GM12878 (cell line): ENCODE data around the gene SCP2. TPM values are rescaled to one million over a fixed set of nuclear protein-coding genes. Genes with fewer than 3 reads are reported as not detected.

Source experiments
- ATAC-seq: fragments of 200-7000 bp; cut with Tn5 transposase; 3 replicates; pipeline ENCODE4 v1.9.1; 2020; ENCODE audit warnings: mild to moderate bottlenecking, moderate library complexity
- BruUV-seq: library from RNA; stranded (reverse); fragments of 400-500 nt; replicated peaks from 2 replicates; lab custom pipeline; 2021; lab: Mats Ljungman, UMichigan
- CTCF ChIA-PET: fragments of 300-600 bp; sonication (Branson Sonifier 250); formaldehyde crosslinking; extraction: SDS; loops from one replicate; lab custom pipeline; 2021; ENCODE audit warnings: inconsistent platforms; lab: Yijun Ruan, JAX
- POLR2A ChIA-PET: fragments of 350-600 bp; formaldehyde crosslinking; extraction: SDS; loops from one replicate; lab custom pipeline; 2021; ENCODE audit warnings: inconsistent platforms; lab: Charles Lee
- RAD21 ChIA-PET: fragments of 300-600 bp; sonication (Branson Sonifier 250); formaldehyde crosslinking; loops from one replicate; lab custom pipeline; 2023; ENCODE audit warnings: antibody characterized with exemption; ENCODE audit not compliant: unreplicated experiment; lab: Charles Lee
- SMC1A ChIA-PET: fragments of 300-600 bp; sonication (Branson Sonifier 250); formaldehyde crosslinking; loops from one replicate; lab custom pipeline; 2023; ENCODE audit not compliant: unreplicated experiment, uncharacterized antibody; lab: Charles Lee
- DNase-seq: peaks from one replicate; pipeline ENCODE4 v3.0.0-alpha.2; 2011; ENCODE audit warnings: low read depth, low spot score
- FAIRE-seq: peaks from 3 replicates; lab custom pipeline; 2011; peaks lifted over from hg19 to GRCh38; lab: Jason Lieb, UNC
- H2AFZ ChIP-seq: 2 replicates; pipeline ENCODE4 v1.6.0; 2011; ENCODE audit warnings: low read depth, low read length, control low read depth; ENCODE audit not compliant: control insufficient read depth
- H3K27ac ChIP-seq: 2 replicates; pipeline ENCODE4 v1.5.1; 2011; ENCODE audit warnings: control low read depth; ENCODE audit not compliant: control insufficient read depth, insufficient read depth
- H3K27me3 ChIP-seq, 2 experiments: replicated peaks in 1 of 2; 2 replicates each; pipeline versions ENCODE4 v1.6.0 to v1.6.1; 2011; ENCODE audit warnings: low read length in 1 of 2; ENCODE audit not compliant: control insufficient read depth in 2 of 2, insufficient read depth in 2 of 2
- H3K36me3 ChIP-seq, 2 experiments: 2 replicates each; pipeline ENCODE4 v1.5.1; 2011; ENCODE audit warnings: low read length in 1 of 2; ENCODE audit not compliant: control insufficient read depth in 2 of 2, insufficient read depth in 2 of 2
- H3K4me1 ChIP-seq: 2 replicates; pipeline ENCODE4 v1.6.1; 2011; ENCODE audit warnings: mild to moderate bottlenecking, low read length, moderate library complexity, mixed read lengths; ENCODE audit not compliant: control insufficient read depth, insufficient read depth
- H3K4me2 ChIP-seq: 2 replicates; pipeline ENCODE4 v1.6.0; 2011; ENCODE audit warnings: control low read depth; ENCODE audit not compliant: control insufficient read depth, insufficient read depth
- H3K4me3 ChIP-seq: fragments of 200-600 bp; sonication (generic); 2 replicates; pipeline ENCODE4 v1.5.1; 2016
- H3K79me2 ChIP-seq: 2 replicates; pipeline ENCODE4 v1.6.0; 2011; ENCODE audit warnings: low read length; ENCODE audit not compliant: control insufficient read depth, insufficient read depth
- H3K9ac ChIP-seq: 2 replicates; pipeline ENCODE4 v1.8.0; 2011; ENCODE audit warnings: low read length, control low read depth, mixed read lengths; ENCODE audit not compliant: control insufficient read depth, insufficient read depth
- H3K9me3 ChIP-seq: replicated peaks from 3 replicates; pipeline ENCODE4 v1.5.1; 2011; ENCODE audit warnings: mild to moderate bottlenecking, low read length; ENCODE audit not compliant: control insufficient read depth, insufficient read depth
- H4K20me1 ChIP-seq: 2 replicates; pipeline ENCODE4 v1.6.0; 2011; ENCODE audit not compliant: control insufficient read depth, insufficient read depth
- CBX5 ChIP-seq: sonication (generic); IDR thresholded peaks from 2 replicates; pipeline ENCODE4 v1.6.1; 2016; ENCODE audit warnings: low read depth, moderate library complexity, mild to moderate bottlenecking, inconsistent platforms
- CHD4 ChIP-seq: fragments of 200-600 bp; sonication (generic); IDR thresholded peaks from 2 replicates; pipeline ENCODE4 v1.6.1; 2016; ENCODE audit warnings: mild to moderate bottlenecking
- EGR1 ChIP-seq, 2 experiments: IDR thresholded peaks; 1 replicate in 1 of 2; 2 replicates in 1 of 2; pipeline ENCODE4 v1.6.1; 2011 to 2012; ENCODE audit warnings: low read depth in 2 of 2, low read length in 2 of 2, borderline replicate concordance in 1 of 2, mild to moderate bottlenecking in 1 of 2, moderate library complexity in 1 of 2
- ESRRA ChIP-seq: IDR thresholded peaks from 2 replicates; pipeline ENCODE4 v1.6.1; 2012; ENCODE audit warnings: mild to moderate bottlenecking, low read length, improper control_type of control experiment
- HDGF ChIP-seq: fragments of 450-650 bp; IDR thresholded peaks from 2 replicates; pipeline ENCODE4 v1.6.1; 2016; ENCODE audit warnings: antibody characterized with exemption
- MEF2A ChIP-seq: IDR thresholded peaks from 2 replicates; pipeline ENCODE4 v1.6.1; 2011; ENCODE audit warnings: low read depth, mild to moderate bottlenecking, low read length, moderate library complexity; ENCODE audit not compliant: insufficient read depth
- PML ChIP-seq: IDR thresholded peaks from 2 replicates; pipeline ENCODE4 v1.6.1; 2012; ENCODE audit warnings: low read length, inconsistent platforms
- POU2F2 ChIP-seq: IDR thresholded peaks from 3 replicates; pipeline ENCODE4 v1.6.1; 2011; ENCODE audit warnings: low read depth, mild to moderate bottlenecking, low read length, borderline replicate concordance
- SRF ChIP-seq, 2 experiments: IDR thresholded peaks; 2 replicates each; pipeline ENCODE4 v1.6.1; 2011; ENCODE audit warnings: low read depth in 2 of 2, low read length in 2 of 2, mild to moderate bottlenecking in 1 of 2, moderate library complexity in 1 of 2
- SUPT20H ChIP-seq: IDR thresholded peaks from 2 replicates; pipeline ENCODE4 v1.6.1; 2011; ENCODE audit warnings: low read depth, mild to moderate bottlenecking, low read length, moderate library complexity, borderline replicate concordance; ENCODE audit not compliant: control insufficient read depth
- TCF12 ChIP-seq: IDR thresholded peaks from 2 replicates; pipeline ENCODE4 v1.6.1; 2011; ENCODE audit warnings: low read depth, mild to moderate bottlenecking, low read length
- ZNF207 ChIP-seq: fragments of 450-650 bp; IDR thresholded peaks from 2 replicates; pipeline ENCODE4 v1.6.1; 2014; ENCODE audit warnings: antibody characterized with exemption, mild to moderate bottlenecking, borderline replicate concordance
- ZNF384 ChIP-seq: IDR thresholded peaks from 2 replicates; pipeline ENCODE4 v1.6.1; 2012; ENCODE audit warnings: low read depth, mild to moderate bottlenecking, low read length, improper control_type of control experiment, borderline replicate concordance
- WGBS: methylation state at CpG from one replicate; pipeline ENCODE4 v1.1.6; 2016; ENCODE audit warnings: low lambda C conversion rate; ENCODE audit not compliant: insufficient replicate concordance, insufficient coverage; ENCODE audit errors: missing lambda C conversion rate; 5-methylcytosine and 5-hydroxymethylcytosine counted together
- in situ Hi-C: fragments of 300-500 bp; cut with MboI; formaldehyde crosslinking; loops from 9 replicates; pipeline ENCODE4 v1.14.3; 2018; ENCODE audit warnings: mixed read lengths
- intact Hi-C: fragments of 100-400 bp; cut with micrococcal nuclease; formaldehyde crosslinking; loops from one replicate; pipeline ENCODE4 v1.14.2; 2022; ENCODE audit not compliant: unreplicated experiment
- polyA plus RNA-seq, 11 experiments: library from polyadenylated mRNA; depleted of rRNA in 4 of 11; unstranded in 6 of 11; stranded (reverse) in 5 of 11; fragments of >200 nt; fragmentation: Nextera tagmentation in 4 of 11; fragmentation: Illumina TruSeq in 1 of 11; extraction: Ambion mirVana in 4 of 11; extraction: Trizol in 1 of 11; gene quantifications; 1 replicate in 1 of 11; 2 replicates in 10 of 11; pipeline versions ENCODE4 v1.2.1 to v1.2.3, GENCODE V29; 2011 to 2016; ENCODE audit warnings: inconsistent platforms in 2 of 11, missing spikeins in 2 of 11, low read depth in 1 of 11
- total RNA-seq, 4 experiments: library from RNA; depleted of rRNA in 3 of 4; stranded (reverse); fragments of >200 nt in 3 of 4; fragmentation: Illumina TruSeq in 1 of 4; extraction: Trizol in 1 of 4; gene quantifications; 2 replicates each; pipeline versions ENCODE4 v1.2.1 to v1.2.3, GENCODE V29; 2013 to 2021
- TF ChIP-seq, protein P1 (sequence below): fragments of 450-650 bp; IDR thresholded peaks from 2 replicates; pipeline ENCODE4 v1.6.1; 2016; ENCODE audit warnings: mild to moderate bottlenecking, moderate library complexity, borderline replicate concordance
- TF ChIP-seq, protein P2 (sequence below): IDR thresholded peaks from 2 replicates; pipeline ENCODE4 v1.6.1; 2011; ENCODE audit warnings: low read depth, low read length, improper control_type of control experiment, borderline replicate concordance

SCP2 gene
- total and polyA plus RNA-seq, 10 of the 15 experiments (the other 5 are each of a cell fraction or from before 2014, with no cell fraction given): 74.3 to 327 (median 127) TPM

DNA sequence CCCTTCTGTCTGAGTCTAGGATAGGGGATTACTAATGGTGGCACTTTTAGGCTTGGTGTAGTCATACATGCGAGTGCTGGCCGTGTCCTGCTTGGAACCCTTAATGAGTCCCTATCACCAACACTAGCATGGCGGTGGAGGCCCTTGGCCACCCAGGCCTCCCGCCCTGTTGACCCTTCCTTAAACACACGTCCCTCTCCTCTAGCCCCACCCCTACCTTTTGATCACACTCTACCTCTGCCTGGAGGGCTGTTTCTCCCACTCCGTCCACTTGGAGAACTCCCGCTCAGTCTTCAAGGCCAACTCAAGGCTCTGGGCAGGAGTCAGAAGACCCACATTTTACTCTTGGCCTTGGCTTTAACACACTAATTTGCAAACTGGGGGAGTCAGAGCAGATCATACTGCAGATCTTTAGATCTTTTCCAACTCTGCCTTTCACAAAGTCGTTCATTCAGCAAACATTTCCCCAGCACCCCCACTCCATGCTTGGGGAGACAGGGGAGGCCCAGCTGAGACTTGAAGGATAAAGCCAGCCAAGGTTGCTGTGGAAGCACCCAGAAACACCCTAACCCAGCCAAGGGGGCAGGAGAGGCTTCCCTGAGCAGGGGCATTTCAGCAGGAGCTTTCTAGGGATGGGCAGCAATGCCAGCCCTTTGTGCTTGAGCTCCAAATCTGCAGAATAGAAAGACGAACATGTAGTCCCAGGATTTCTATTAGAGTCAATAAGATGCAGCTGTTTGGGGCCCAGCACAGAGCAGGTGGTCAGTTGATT, 136.9 kb downstream of the SCP2 start:
- H3K4me2 ChIP-seq: no peak overlapping the region
- no peaks in the 10 kb centered on the region for H4K20me1 ChIP-seq
- no peaks in the 10 kb centered on the region for H3K9me3 ChIP-seq
- H3K9ac ChIP-seq: no peak overlapping the region
- in situ Hi-C loops (no loop called here), intact Hi-C loops (no loop called here)
- peaks cover 5 to 10% of the 10 kb centered on the region in 2 experiments for H3K27me3 ChIP-seq
- CTCF ChIA-PET: interaction anchor here (0.6 kb wide), 1 partner anchor 594 kb away, joined by 3 read pairs; no protein-coding TSS in a partner anchor
- BruUV-seq: no TSS peak
- SMC1A ChIA-PET: interaction anchor here (0.9 kb wide), 1 partner anchor 22 kb away, joined by 4 read pairs; no protein-coding TSS in a partner anchor
- FAIRE-seq (no peak), DNase-seq (no peak), ATAC-seq (no peak)
- POLR2A ChIA-PET: no interaction called here
- 42% methylated on average over 9 of the region's 9 CpGs for WGBS
- H3K36me3 ChIP-seq: no peaks in the 10 kb centered on the region
- H3K4me1 ChIP-seq: no peaks in the 10 kb centered on the region
- H3K27ac ChIP-seq: no peak overlapping the region
- no peak overlapping the region for H2AFZ ChIP-seq
- no peak overlapping the region for H3K4me3 ChIP-seq
- no peaks in the 10 kb centered on the region for H3K79me2 ChIP-seq
- RAD21 ChIA-PET: no interaction called here
- TF ChIP-seq, protein P1, sequence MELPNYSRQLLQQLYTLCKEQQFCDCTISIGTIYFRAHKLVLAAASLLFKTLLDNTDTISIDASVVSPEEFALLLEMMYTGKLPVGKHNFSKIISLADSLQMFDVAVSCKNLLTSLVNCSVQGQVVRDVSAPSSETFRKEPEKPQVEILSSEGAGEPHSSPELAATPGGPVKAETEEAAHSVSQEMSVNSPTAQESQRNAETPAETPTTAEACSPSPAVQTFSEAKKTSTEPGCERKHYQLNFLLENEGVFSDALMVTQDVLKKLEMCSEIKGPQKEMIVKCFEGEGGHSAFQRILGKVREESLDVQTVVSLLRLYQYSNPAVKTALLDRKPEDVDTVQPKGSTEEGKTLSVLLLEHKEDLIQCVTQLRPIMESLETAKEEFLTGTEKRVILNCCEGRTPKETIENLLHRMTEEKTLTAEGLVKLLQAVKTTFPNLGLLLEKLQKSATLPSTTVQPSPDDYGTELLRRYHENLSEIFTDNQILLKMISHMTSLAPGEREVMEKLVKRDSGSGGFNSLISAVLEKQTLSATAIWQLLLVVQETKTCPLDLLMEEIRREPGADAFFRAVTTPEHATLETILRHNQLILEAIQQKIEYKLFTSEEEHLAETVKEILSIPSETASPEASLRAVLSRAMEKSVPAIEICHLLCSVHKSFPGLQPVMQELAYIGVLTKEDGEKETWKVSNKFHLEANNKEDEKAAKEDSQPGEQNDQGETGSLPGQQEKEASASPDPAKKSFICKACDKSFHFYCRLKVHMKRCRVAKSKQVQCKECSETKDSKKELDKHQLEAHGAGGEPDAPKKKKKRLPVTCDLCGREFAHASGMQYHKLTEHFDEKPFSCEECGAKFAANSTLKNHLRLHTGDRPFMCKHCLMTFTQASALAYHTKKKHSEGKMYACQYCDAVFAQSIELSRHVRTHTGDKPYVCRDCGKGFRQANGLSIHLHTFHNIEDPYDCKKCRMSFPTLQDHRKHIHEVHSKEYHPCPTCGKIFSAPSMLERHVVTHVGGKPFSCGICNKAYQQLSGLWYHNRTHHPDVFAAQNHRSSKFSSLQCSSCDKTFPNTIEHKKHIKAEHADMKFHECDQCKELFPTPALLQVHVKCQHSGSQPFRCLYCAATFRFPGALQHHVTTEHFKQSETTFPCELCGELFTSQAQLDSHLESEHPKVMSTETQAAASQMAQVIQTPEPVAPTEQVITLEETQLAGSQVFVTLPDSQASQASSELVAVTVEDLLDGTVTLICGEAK: no peak
- TF ChIP-seq PML: no peak
- no peak for TF ChIP-seq SRF (IDR thresholded peaks at IDR 0.05; ENCODE audit: low read depth in 2 of 2, low read length in 2 of 2)
- TF ChIP-seq SUPT20H: no peak
- TF ChIP-seq HDGF: no peak
- TF ChIP-seq CHD4: no peak
- TF ChIP-seq POU2F2: no peak
- no peak for TF ChIP-seq ZNF207
- TF ChIP-seq EGR1 (IDR thresholded peaks at IDR 0.05; ENCODE audit: borderline replicate concordance in 1 of 2, low read depth in 2 of 2, low read length in 2 of 2): no peak
- no peak for TF ChIP-seq ESRRA
- TF ChIP-seq, protein P2, sequence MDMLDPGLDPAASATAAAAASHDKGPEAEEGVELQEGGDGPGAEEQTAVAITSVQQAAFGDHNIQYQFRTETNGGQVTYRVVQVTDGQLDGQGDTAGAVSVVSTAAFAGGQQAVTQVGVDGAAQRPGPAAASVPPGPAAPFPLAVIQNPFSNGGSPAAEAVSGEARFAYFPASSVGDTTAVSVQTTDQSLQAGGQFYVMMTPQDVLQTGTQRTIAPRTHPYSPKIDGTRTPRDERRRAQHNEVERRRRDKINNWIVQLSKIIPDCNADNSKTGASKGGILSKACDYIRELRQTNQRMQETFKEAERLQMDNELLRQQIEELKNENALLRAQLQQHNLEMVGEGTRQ: no peak
- TF ChIP-seq ZNF384: no peak
- no peak for TF ChIP-seq MEF2A
- TF ChIP-seq CBX5: no peak
- TF ChIP-seq TCF12: no peak
